Fibroblast of villous mesenchyme (primary cell): ENCODE data around the gene ZNF775. TPM values are rescaled to one million over a fixed set of nuclear protein-coding genes. Genes with fewer than 3 reads are reported as not detected.

ENCODE experiments used
- DNase-seq: peaks from one replicate; pipeline ENCODE4 v3.0.0-alpha.2; 2010; ENCODE audit warnings: low read depth
- H3K4me3 ChIP-seq: 2 replicates; pipeline ENCODE4 v1.5.1; 2011; ENCODE audit warnings: low read depth, mild to moderate bottlenecking, low read length
- total RNA-seq: library from RNA; depleted of rRNA; stranded (reverse); fragments of >200 nt; gene quantifications from 2 replicates; pipeline ENCODE4 v1.2.3, GENCODE V29; 2012
- TF ChIP-seq, protein P1 (sequence below): IDR thresholded peaks from 2 replicates; pipeline ENCODE4 v1.5.1; 2012; ENCODE audit warnings: low read depth, mild to moderate bottlenecking, low read length; ENCODE audit not compliant: insufficient read depth

ZNF775 gene
- total RNA-seq, 1 donor = 3.0 TPM

DNA sequence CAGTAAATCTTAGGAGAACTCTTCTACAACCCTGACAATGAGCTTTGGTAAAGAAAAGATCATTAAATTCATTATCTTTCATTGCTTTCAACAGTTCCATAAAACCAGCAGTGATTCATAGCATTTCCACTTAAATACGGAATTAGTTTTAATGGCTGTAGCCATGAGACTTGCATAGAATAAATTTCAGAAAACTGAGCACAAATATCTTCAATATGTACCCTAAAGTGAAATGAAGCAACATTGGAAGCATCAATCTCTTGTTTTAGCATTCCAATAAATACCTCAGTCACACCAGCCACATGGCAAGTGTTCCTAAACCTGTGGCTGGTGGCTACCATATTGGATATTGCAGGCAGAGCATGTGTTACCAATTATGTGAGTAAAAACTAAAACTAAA is 34.1 kb upstream of the ZNF775 start:
- no peak overlapping the region for H3K4me3 ChIP-seq
- no peak for DNase-seq
- TF ChIP-seq, protein P1, sequence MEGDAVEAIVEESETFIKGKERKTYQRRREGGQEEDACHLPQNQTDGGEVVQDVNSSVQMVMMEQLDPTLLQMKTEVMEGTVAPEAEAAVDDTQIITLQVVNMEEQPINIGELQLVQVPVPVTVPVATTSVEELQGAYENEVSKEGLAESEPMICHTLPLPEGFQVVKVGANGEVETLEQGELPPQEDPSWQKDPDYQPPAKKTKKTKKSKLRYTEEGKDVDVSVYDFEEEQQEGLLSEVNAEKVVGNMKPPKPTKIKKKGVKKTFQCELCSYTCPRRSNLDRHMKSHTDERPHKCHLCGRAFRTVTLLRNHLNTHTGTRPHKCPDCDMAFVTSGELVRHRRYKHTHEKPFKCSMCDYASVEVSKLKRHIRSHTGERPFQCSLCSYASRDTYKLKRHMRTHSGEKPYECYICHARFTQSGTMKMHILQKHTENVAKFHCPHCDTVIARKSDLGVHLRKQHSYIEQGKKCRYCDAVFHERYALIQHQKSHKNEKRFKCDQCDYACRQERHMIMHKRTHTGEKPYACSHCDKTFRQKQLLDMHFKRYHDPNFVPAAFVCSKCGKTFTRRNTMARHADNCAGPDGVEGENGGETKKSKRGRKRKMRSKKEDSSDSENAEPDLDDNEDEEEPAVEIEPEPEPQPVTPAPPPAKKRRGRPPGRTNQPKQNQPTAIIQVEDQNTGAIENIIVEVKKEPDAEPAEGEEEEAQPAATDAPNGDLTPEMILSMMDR = no peak

DNA sequence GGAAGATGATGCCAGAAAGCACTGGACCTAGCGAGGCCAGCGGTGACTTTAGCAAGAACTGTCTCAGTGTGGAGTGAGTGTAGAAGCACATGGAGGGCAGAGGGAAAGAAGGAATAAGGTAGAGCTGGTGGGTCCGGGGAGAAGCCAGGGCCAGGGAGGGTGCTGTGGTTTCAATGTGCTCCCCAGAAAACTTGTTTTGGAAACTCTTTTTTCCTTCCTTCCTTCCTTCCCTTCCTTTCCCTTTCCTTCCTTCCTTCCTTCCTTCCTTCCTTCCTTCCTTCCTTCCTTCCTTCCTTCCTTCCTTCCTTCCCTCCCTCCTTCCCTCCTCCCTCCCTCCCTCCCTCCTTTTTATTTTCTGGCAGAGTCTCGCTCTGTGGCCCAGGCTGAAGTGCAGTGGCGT is 32.2 kb upstream of the ZNF775 start:
- DNase-seq = no peak
- TF ChIP-seq, protein P1 = no peak
- no peak overlapping the region for H3K4me3 ChIP-seq

DNA sequence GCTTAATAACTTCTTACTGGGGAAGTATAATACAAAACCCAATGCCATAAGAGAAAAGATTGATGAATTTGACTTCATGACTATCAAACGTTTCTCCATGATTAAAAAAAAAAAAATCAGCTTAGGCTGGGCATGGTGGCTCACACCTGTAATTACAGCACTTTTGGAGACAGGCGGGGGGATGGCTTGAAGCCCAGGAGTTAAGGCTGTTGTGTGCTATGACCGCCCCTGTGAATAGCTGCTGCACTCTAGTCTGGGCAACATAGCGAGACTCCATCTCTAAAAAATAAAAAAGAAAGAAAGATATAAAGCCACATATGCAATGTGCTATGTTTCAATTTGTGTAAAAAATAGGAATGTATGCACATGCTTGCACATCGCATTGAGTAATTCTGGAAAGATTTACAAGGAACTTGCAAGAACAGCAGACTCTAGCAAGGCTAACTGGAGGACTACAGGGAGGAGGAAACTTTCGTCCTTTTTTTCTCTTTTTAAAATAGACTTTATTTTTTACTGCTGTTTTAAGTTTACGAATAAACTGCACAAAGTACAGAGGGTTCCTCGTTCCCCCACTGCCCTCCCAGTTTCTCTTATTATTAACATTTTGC is 27.4 kb upstream of the ZNF775 start:
- H3K4me3 ChIP-seq = no peak overlapping the region
- TF ChIP-seq, protein P1 = no peak
- DNase-seq = peak; percentile 41

DNA sequence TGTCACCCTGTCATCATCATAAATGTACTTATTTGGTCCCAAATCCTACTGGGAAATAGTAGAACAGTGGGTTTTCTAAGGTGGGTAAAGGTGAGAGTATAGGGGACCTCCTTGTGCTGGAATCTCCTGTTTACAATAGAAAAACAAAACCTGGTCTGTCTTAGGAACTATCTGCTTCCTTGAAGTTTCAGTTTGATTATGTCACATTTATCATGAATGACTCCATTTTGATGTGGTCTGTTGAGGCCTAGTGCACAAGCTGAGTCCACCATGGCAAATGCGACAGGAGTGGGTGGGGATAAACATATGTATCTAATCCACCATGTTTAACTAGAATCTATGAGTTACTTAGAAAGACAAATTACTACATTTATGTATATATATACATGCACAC is 23.5 kb upstream of the ZNF775 start:
- DNase-seq = no peak
- TF ChIP-seq, protein P1 = no peak
- no peak overlapping the region for H3K4me3 ChIP-seq

DNA sequence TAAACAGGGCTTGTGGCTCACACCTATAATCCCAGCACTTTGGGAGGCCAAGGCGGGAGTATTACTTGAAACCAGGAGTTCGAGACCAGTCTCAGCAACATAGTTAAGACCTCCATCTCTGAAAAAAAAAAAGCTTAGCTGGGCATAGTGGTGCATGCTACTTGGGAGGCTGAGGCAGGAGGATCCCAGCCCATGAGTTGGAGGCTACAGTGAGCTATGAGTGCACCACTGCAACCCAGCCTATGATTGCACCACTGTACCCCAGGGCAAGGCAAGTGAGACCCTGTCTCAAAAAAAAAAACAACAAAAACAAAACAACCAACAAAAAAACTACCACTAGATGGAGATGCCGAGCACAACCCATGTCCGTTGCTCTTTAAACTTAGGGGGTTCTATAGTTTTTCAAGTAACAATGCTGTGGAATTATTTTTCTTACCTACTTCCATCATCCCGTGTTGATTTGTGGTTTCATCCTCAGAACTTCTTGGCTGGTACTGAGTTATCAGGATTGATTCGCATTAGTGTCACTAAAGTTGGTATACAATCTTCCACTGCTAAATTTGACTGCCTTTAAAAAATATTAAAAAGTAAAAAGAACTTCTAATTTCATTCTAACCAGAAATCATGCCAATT is 22.7 kb upstream of the ZNF775 start:
- TF ChIP-seq, protein P1 = peak; percentile 67
- peak; percentile 55 for DNase-seq
- no peak overlapping the region for H3K4me3 ChIP-seq

DNA sequence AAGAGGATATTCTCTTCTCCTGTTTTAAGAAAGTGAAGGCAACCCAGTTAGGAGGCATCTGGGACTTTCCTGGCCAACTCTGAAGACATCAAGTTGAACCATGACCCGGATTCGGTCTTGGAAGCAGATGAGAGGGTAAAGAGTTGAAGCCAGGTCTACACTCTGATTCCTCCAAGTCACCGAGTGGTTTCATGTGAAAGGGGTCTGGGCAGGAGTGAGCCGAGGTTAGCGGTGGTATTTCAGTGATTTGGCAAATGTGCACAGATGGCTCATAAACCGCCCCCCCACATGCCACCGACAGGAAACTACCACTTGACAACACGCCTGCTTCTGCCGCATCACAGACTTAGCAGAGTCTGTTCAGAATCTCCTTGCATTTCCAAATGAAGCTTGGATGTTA is 21.9 kb upstream of the ZNF775 start:
- TF ChIP-seq, protein P1 = no peak
- DNase-seq = no peak
- H3K4me3 ChIP-seq = no peak overlapping the region

DNA sequence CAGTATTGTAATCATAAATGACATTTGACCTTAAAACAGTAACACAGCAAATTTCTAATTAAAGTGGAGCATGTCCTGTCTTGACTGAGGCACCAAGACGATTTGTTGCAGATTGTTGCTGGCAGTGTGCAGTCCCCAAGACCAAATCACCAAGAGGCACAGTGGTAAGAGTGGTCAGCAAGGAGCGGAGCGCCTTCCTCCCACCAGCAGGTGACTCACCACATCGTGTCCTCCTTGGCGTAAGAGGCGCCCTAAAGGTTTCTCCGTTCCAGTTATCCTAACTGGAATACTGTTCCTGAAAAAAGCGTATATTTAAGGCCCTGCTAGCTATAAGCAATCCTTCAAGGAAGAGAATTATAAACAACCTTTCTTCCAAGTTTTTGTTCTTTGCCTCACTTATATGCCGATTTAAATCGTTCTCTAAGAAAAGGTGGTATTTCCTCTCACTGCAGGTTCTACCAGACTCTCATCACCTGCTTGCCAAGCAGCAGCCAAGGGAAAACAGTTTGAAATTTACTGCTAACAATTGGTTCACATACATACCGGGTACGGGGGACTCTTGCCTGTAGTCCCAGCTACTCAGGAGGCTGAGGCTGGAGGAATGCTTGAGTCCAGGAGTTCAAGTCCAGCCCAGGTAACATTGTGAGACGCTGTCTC is 21.2 kb upstream of the ZNF775 start:
- TF ChIP-seq, protein P1 = no peak
- DNase-seq = no peak
- H3K4me3 ChIP-seq = no peak overlapping the region
